Lung (tissue), 12 donors: ENCODE results near the gene ETV4. TPM values are rescaled to one million over a fixed set of nuclear protein-coding genes. Genes with fewer than 3 reads are reported as not detected.

Source experiments
- ATAC-seq: fragments of 200-7000 bp; cut with Tn5 transposase; one replicate; pipeline ENCODE4 v1.9.1; 2020; ENCODE audit warnings: moderate number of reproducible peaks; ENCODE audit not compliant: insufficient read depth, low FRiP score
- DNase-seq, 3 donors: peaks; one replicate each; pipeline ENCODE4 v3.0.0-alpha.2; 2013 to 2017
- H3K27ac ChIP-seq, 2 donors: one replicate each; pipeline ENCODE4 v1.5.1; 2013; ENCODE audit warnings: mild to moderate bottlenecking in 2 of 2, moderate library complexity in 2 of 2, control low read depth in 1 of 2, inconsistent platforms in 1 of 2, low read depth in 1 of 2, low read length in 1 of 2
- H3K27me3 ChIP-seq, 3 donors: one replicate each; pipeline ENCODE4 v1.5.1; 2013; ENCODE audit warnings: low read length in 2 of 3; ENCODE audit not compliant: control insufficient read depth in 3 of 3, insufficient read depth in 3 of 3
- H3K36me3 ChIP-seq, 4 donors: one replicate each; pipeline ENCODE4 v1.5.1; 2013; ENCODE audit warnings: low read length in 4 of 4, mild to moderate bottlenecking in 1 of 4, moderate library complexity in 1 of 4; ENCODE audit not compliant: control insufficient read depth in 4 of 4, insufficient read depth in 4 of 4
- H3K4me1 ChIP-seq, 5 donors: one replicate each; pipeline ENCODE4 v1.5.1; 2013; ENCODE audit warnings: low read length in 5 of 5, mild to moderate bottlenecking in 2 of 5, moderate library complexity in 1 of 5; ENCODE audit not compliant: control insufficient read depth in 5 of 5, insufficient read depth in 5 of 5
- H3K4me3 ChIP-seq: one replicate; pipeline ENCODE4 v1.5.1; 2013; ENCODE audit warnings: mild to moderate bottlenecking, control low read depth, moderate library complexity
- H3K9ac ChIP-seq, 2 donors: one replicate each; pipeline ENCODE4 v1.5.1; 2013; ENCODE audit warnings: low read length in 2 of 2, control low read depth in 1 of 2; ENCODE audit not compliant: insufficient read depth in 1 of 2
- H3K9me3 ChIP-seq, 4 donors: one replicate each; pipeline ENCODE4 v1.5.1; 2013; ENCODE audit warnings: low read length in 3 of 4, mild to moderate bottlenecking in 1 of 4, moderate library complexity in 1 of 4; ENCODE audit not compliant: control insufficient read depth in 4 of 4, insufficient read depth in 3 of 4
- CTCF ChIP-seq: IDR thresholded peaks from 2 replicates; pipeline ENCODE4 v1.5.1; 2012; ENCODE audit warnings: mild to moderate bottlenecking; ENCODE audit errors: control extremely low read depth, extremely low read depth
- WGBS, 2 donors: extraction: QIAGEN DNeasy Blood & Tissue Kit; methylation state at CpG; one replicate each; pipeline ENCODE4 v1.1.7; 2013; 5-methylcytosine and 5-hydroxymethylcytosine counted together
- polyA plus RNA-seq, 2 donors: library from polyadenylated mRNA; stranded (reverse); fragments of 200-250 nt; gene quantifications; one replicate each; pipeline ENCODE4 v1.2.1, GENCODE V29; 2013
- total RNA-seq, 2 donors: library from RNA; depleted of rRNA in 1 of 2; stranded (reverse); fragments of >200 nt in 1 of 2; gene quantifications; one replicate each; pipeline ENCODE4 v1.2.1, GENCODE V29; 2014 to 2021
- donor health status: control.
- donor health status: control.
- donor health status: Bipolar disorder and iron deficiency.
- donor health status: healthy.
- donor health status: DM: yes; HTN: yes; CAD: no.

ETV4 gene
- total and polyA plus RNA-seq, 4 donors: 0.54 to 6.9 (median 3.3) TPM

DNA sequence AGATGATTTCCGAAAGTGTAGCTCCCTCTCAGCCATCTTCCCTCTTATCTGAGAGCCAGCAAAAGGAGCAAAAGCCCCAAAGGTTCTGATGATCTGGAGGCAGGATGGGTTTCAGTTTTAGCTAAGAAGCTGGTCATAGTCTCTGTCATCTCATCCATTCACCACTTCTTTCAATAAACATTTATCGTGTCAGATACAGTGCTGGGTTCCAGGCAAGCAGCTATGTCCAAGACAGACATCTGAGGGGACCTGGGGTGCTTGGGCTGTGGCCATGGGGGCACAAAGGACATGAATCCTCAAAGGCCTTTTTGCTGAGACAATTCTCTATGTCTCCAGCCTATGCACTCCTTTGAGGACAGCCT is 1.0 kb upstream of the ETV4 start:
- Histone ChIP-seq H3K27me3 (peaks cover 0 to 15% (median 12%) of the 10 kb centered on the region in 3 donors), H3K9me3 (no peaks in the 10 kb centered on the region), H3K27ac (no peak overlapping the region), H3K9ac (no peak overlapping the region), H3K4me3 (no peak overlapping the region), H3K4me1 (peaks cover 0 to 22% (median 5%) of the 10 kb centered on the region in 5 donors), H3K36me3 (no peaks in the 10 kb centered on the region)
- WGBS, 2 donors: 64 to 72% methylated on average over 2 of the region's 2 CpGs
- TF ChIP-seq CTCF: no peak
- DNase-seq (no peak), ATAC-seq (no peak)

DNA sequence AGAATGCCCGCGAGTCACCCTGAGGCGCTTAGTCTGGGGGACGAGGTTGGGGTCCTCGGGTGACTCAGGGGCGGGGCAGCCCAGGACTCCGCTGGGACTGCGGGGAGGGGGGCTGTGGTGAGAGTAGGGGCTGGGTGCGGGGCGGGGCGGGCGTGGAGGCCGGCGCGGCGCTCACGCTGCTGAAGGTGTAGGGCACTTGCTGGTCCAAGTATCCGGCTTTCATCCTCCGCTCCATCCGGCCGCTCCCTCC is 832 bp downstream of the ETV4 start:
- DNase-seq (no peak), ATAC-seq (peak; percentile 23)
- no peak overlapping the region for H3K9ac ChIP-seq
- WGBS, 2 donors: 0 to 1% methylated on average over 21 of the region's 21 CpGs
- no peaks in the 10 kb centered on the region for H3K9me3 ChIP-seq
- H3K27ac ChIP-seq: no peak overlapping the region
- H3K27me3 ChIP-seq: peaks cover 0 to 15% (median 12%) of the 10 kb centered on the region in 3 donors
- no peak for TF ChIP-seq CTCF
- H3K4me3 ChIP-seq: peak overlapping the region; percentile 21
- no peaks in the 10 kb centered on the region for H3K36me3 ChIP-seq
- H3K4me1 ChIP-seq: peaks cover 0 to 31% (median 5%) of the 10 kb centered on the region in 5 donors

- no peaks in the 10 kb centered on the region for H3K9me3 ChIP-seq
- peaks cover 0 to 15% (median 12%) of the 10 kb centered on the region in 3 donors for H3K27me3 ChIP-seq
These were observed 2.2 kb downstream of the ETV4 start for GRCh38 chr17:43543771-43544575.

More at GRCh38 chr17:43543771-43544575, 2.2 kb downstream of the ETV4 start:
- DNase-seq: no peak
- 33 to 38% methylated on average over 7 of the region's 7 CpGs for WGBS, 2 donors
- Histone ChIP-seq H3K36me3 (no peaks in the 10 kb centered on the region), H3K27ac (no peak overlapping the region), H3K4me3 (no peak overlapping the region), H3K9ac (no peak overlapping the region), H3K4me1 (peaks cover 0 to 31% (median 5%) of the 10 kb centered on the region in 5 donors)
- ATAC-seq: no peak
- TF ChIP-seq CTCF: no peak
